Measurements from ENCODE around the gene CCHCR1. TPM values are rescaled to one million over a fixed set of nuclear protein-coding genes. Genes with fewer than 3 reads are reported as not detected.

CCHCR1 gene
- total and polyA plus RNA-seq, 2 of the 8 experiments (the other 6 are each of a cell fraction or from before 2014, with no cell fraction given), result 20.9 to 38.0 TPM

- H4K20me1 ChIP-seq (replicated peaks in 1 of 2; ENCODE audit: control insufficient read depth in 1 of 2, insufficient read depth in 2 of 2, low read length in 2 of 2), result peaks cover 7 to 22% of the 10 kb centered on the region in 2 experiments
- POLR2A ChIA-PET (ENCODE audit: partially characterized antibody), result interaction anchor here (0.6 to 68.5 kb wide), 4 partner anchors 0 to 1161 kb away, joined by 3 to 2251 read pairs (median 1128); partner anchors contain the start of genes CCHCR1, CDSN, POU5F1 and PSORS1C1
- no peak overlapping the region for H2BK20ac ChIP-seq (ENCODE audit: low read length)
- no peak overlapping the region for H3K27ac ChIP-seq (ENCODE audit: low read depth, low read length)
- no peaks in the 10 kb centered on the region for H3K27me3 ChIP-seq (replicated peaks in 1 of 4; ENCODE audit: control insufficient read depth in 3 of 4, extremely low read depth in 1 of 4, insufficient read depth in 3 of 4, low read length in 3 of 4)
- no peak overlapping the region for H2AFZ ChIP-seq (ENCODE audit: low read length)
- peaks cover 9 to 23% (median 16%) of the 10 kb centered on the region in 4 experiments for H3K36me3 ChIP-seq (ENCODE audit: control insufficient read depth in 2 of 4, insufficient read depth in 4 of 4, low read length in 3 of 4)
- H3K79me1 ChIP-seq (ENCODE audit: low read depth, low read length), result peaks cover 8% of the 10 kb centered on the region
- H3K23me2 ChIP-seq (ENCODE audit: low read depth, low read length), result peaks cover 13% of the 10 kb centered on the region
- H3K18ac ChIP-seq (ENCODE audit: extremely low read depth, low read length), result no peak overlapping the region; the same call in 1 of the 2 replicates
- no peak overlapping the region for H3K23ac ChIP-seq (ENCODE audit: insufficient read length)
- DNase-seq (ENCODE audit: low read depth in 1 of 2, low spot score in 2 of 2) (no peak), FAIRE-seq (no peak)
- H4K8ac ChIP-seq (ENCODE audit: extremely low read depth, insufficient read depth, low read length), result no peak overlapping the region
- peak overlapping the region in 3 of 4 experiments; percentile 31 to 35 (median 32); a peak in 5 of 7 replicates for H3K9ac ChIP-seq (replicated peaks in 1 of 4; ENCODE audit: extremely low read depth in 1 of 4, low read depth in 3 of 4, low read length in 3 of 4)
- no peak overlapping the region for H2AK5ac ChIP-seq (ENCODE audit: low read depth, low read length)
- H4K5ac ChIP-seq (ENCODE audit: insufficient read length, low read depth, low read length), result no peak overlapping the region
- H2BK5ac ChIP-seq (ENCODE audit: low read depth, low read length), result no peak overlapping the region
- WGBS, 2 experiments (ENCODE audit: extremely low coverage in 1 of 2, insufficient coverage in 1 of 2, insufficient read length in 1 of 2, insufficient replicate concordance in 2 of 2, low coverage in 1 of 2, low lambda C conversion rate in 2 of 2, missing lambda C conversion rate in 1 of 2), result 7% methylated on average over 3 of the region's 3 CpGs; no CpG with 5 or more reads in 1 of the 2 experiments
- H3K4ac ChIP-seq (replicated peaks; ENCODE audit: insufficient read length, low read depth, low read length), result peak overlapping the region; percentile 40
- H2BK15ac ChIP-seq (ENCODE audit: low read length), result no peak overlapping the region
- no peak overlapping the region for H2BK12ac ChIP-seq (ENCODE audit: low read depth, low read length)
- peak overlapping the region; percentile 82 to 83 for H3K4me2 ChIP-seq (ENCODE audit: insufficient read depth in 1 of 2, low read depth in 2 of 2, low read length in 2 of 2)
- H3K14ac ChIP-seq (ENCODE audit: insufficient read length), result no peak overlapping the region
- CTCF ChIA-PET (ENCODE audit: partially characterized antibody), result interaction anchor here (0.9 to 5.9 kb wide), 9 partner anchors 8 to 36 kb away, joined by 3 to 56 read pairs (median 4); partner anchors contain the start of genes CCHCR1 and TCF19
- H4K91ac ChIP-seq (replicated peaks; ENCODE audit: insufficient read length, low read length), result peak overlapping the region; percentile 20
- H3K79me2 ChIP-seq (ENCODE audit: control insufficient read depth in 1 of 2, insufficient read depth in 2 of 2, low read length in 2 of 2), result peaks cover 23 to 59% of the 10 kb centered on the region in 2 experiments
- H3K4me3 ChIP-seq (ENCODE audit: extremely low read depth in 1 of 4, insufficient read depth in 2 of 4, low read depth in 3 of 4, low read length in 4 of 4), result peak overlapping the region; percentile 70 to 92 (median 80)
- no peaks in the 10 kb centered on the region for H3K9me3 ChIP-seq (ENCODE audit: insufficient read depth in 2 of 2, low read depth in 1 of 2, low read length in 1 of 2)
- peaks cover 13 to 29% (median 20%) of the 10 kb centered on the region in 4 experiments for H3K4me1 ChIP-seq (replicated peaks in 1 of 4; ENCODE audit: control insufficient read depth in 3 of 4, insufficient read depth in 4 of 4, low read length in 3 of 4)
- TF ChIP-seq RFX5 (IDR thresholded peaks at IDR 0.05; ENCODE audit: borderline replicate concordance, low read depth, low read length) (no peak), TAF1 (IDR thresholded peaks at IDR 0.05; ENCODE audit: low read depth, low read length) (no peak), POU5F1 (IDR thresholded peaks at IDR 0.05; ENCODE audit: low read depth, low read length) (no peak), EZH2 (IDR thresholded peaks at IDR 0.05; ENCODE audit: low read depth, low read length, severe bottlenecking) (no peak), RXRA (IDR thresholded peaks at IDR 0.05; ENCODE audit: insufficient read depth, low read depth, low read length) (no peak), SRF (IDR thresholded peaks at IDR 0.05; ENCODE audit: low read depth, low read length) (no peak), CEBPB (IDR thresholded peaks at IDR 0.05; ENCODE audit: low read depth, low read length) (no peak), GABPA (IDR thresholded peaks at IDR 0.05; ENCODE audit: borderline replicate concordance, insufficient read depth, low read length) (no peak), TBP (IDR thresholded peaks at IDR 0.05; ENCODE audit: low read depth, low read length) (no peak), SUZ12 (IDR thresholded peaks at IDR 0.05; ENCODE audit: low read length) (no peak)
- TF ChIP-seq, protein P1, sequence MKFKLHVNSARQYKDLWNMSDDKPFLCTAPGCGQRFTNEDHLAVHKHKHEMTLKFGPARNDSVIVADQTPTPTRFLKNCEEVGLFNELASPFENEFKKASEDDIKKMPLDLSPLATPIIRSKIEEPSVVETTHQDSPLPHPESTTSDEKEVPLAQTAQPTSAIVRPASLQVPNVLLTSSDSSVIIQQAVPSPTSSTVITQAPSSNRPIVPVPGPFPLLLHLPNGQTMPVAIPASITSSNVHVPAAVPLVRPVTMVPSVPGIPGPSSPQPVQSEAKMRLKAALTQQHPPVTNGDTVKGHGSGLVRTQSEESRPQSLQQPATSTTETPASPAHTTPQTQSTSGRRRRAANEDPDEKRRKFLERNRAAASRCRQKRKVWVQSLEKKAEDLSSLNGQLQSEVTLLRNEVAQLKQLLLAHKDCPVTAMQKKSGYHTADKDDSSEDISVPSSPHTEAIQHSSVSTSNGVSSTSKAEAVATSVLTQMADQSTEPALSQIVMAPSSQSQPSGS (IDR thresholded peaks at IDR 0.05; ENCODE audit: low read length), result no peak
- H3K56ac ChIP-seq (replicated peaks; ENCODE audit: insufficient read length, low read depth, low read length), result peak overlapping the region; percentile 40
- peak overlapping the region; percentile 14 for H2BK120ac ChIP-seq (replicated peaks; ENCODE audit: low read depth, low read length)
These were observed 11.0 kb upstream of the CCHCR1 start for GRCh38 chr6:31168606-31169005.
